Stimulated activated naive B cell treated with anti-CD40 and anti-IgM and Interleukin-4, amounts not matched to agents 10 μg/mL and 1 μg/mL and 100 μg/mL, for 72 hours (primary cell): Measurements from ENCODE around the gene UTS2.
A peak's percentile ranks its signal among the peaks of the same experiment; 100 is the strongest.

Experiments
- ATAC-seq, 2 donors: fragments of 150-1000 bp; cut with Tn5 transposase; replicated peaks; 2 replicates each; pipeline ENCODE4 v1.10.0; 2021; ENCODE audit warnings: moderate library complexity in 1 of 2
- DNase-seq: peaks from one replicate; pipeline ENCODE4 v3.0.0; 2021
- H3K27ac Mint-ChIP-seq: one replicate; pipeline ENCODE4 v1.8.0; 2022; ENCODE audit warnings: mild to moderate bottlenecking, mixed read lengths
- H3K27me3 Mint-ChIP-seq, 2 donors: one replicate each; pipeline ENCODE4 v1.8.0; 2022; ENCODE audit warnings: mixed read lengths in 2 of 2
- H3K36me3 Mint-ChIP-seq, 2 donors: one replicate each; pipeline ENCODE4 v1.8.0; 2022; ENCODE audit warnings: mixed read lengths in 2 of 2, mild to moderate bottlenecking in 1 of 2
- H3K4me1 Mint-ChIP-seq, 2 donors: one replicate each; pipeline ENCODE4 v1.8.0; 2022; ENCODE audit warnings: mixed read lengths in 2 of 2, mild to moderate bottlenecking in 1 of 2
- H3K4me3 Mint-ChIP-seq, 2 donors: one replicate each; pipeline ENCODE4 v1.8.0; 2022; ENCODE audit warnings: mild to moderate bottlenecking in 2 of 2, mixed read lengths in 2 of 2, moderate library complexity in 1 of 2
- H3K9me3 Mint-ChIP-seq, 2 donors: one replicate each; pipeline ENCODE4 v1.8.0; 2022; ENCODE audit warnings: mixed read lengths in 2 of 2, mild to moderate bottlenecking in 1 of 2

Gene UTS2

GRCh38 chr1:7853684-7854026 is 790 bp upstream of the UTS2 start:
- H3K27ac Mint-ChIP-seq, result no peak overlapping the region
- no peaks in the 10 kb centered on the region for H3K36me3 Mint-ChIP-seq
- peaks cover 3 to 8% of the 10 kb centered on the region in 2 donors for H3K4me1 Mint-ChIP-seq
- no peak overlapping the region for H3K4me3 Mint-ChIP-seq
- no peak for ATAC-seq
- H3K27me3 Mint-ChIP-seq, result peaks cover 19 to 28% of the 10 kb centered on the region in 2 donors
- H3K9me3 Mint-ChIP-seq, result no peaks in the 10 kb centered on the region
- DNase-seq, result no peak

- no peaks in the 10 kb centered on the region for H3K9me3 Mint-ChIP-seq
- no peaks in the 10 kb centered on the region for H3K4me1 Mint-ChIP-seq
- no peak for ATAC-seq
- H3K4me3 Mint-ChIP-seq, result no peak overlapping the region
- no peak overlapping the region for H3K27ac Mint-ChIP-seq
- no peaks in the 10 kb centered on the region for H3K36me3 Mint-ChIP-seq
- no peak for DNase-seq
- peaks cover 15 to 22% of the 10 kb centered on the region in 2 donors for H3K27me3 Mint-ChIP-seq
Observed at GRCh38 chr1:7850786-7851185, 2.1 kb downstream of the UTS2 start.

- no peaks in the 10 kb centered on the region for H3K36me3 Mint-ChIP-seq
- DNase-seq (no peak), ATAC-seq (no peak)
- peaks cover 15% of the 10 kb centered on the region in 2 donors for H3K27me3 Mint-ChIP-seq
- H3K9me3 Mint-ChIP-seq, result no peaks in the 10 kb centered on the region
- no peak overlapping the region for H3K27ac Mint-ChIP-seq
- no peak overlapping the region for H3K4me3 Mint-ChIP-seq
- H3K4me1 Mint-ChIP-seq, result no peaks in the 10 kb centered on the region
Observed at GRCh38 chr1:7847599-7847998, 5.3 kb downstream of the UTS2 start.

GRCh38 chr1:7846656-7847055 is 6.2 kb downstream of the UTS2 start:
- no peak for ATAC-seq
- Mint-ChIP-seq H3K9me3 (no peaks in the 10 kb centered on the region), H3K4me3 (no peak overlapping the region), H3K36me3 (no peaks in the 10 kb centered on the region), H3K4me1 (no peaks in the 10 kb centered on the region), H3K27ac (no peak overlapping the region), H3K27me3 (peaks cover 15% of the 10 kb centered on the region in 2 donors)
- no peak for DNase-seq

DNA sequence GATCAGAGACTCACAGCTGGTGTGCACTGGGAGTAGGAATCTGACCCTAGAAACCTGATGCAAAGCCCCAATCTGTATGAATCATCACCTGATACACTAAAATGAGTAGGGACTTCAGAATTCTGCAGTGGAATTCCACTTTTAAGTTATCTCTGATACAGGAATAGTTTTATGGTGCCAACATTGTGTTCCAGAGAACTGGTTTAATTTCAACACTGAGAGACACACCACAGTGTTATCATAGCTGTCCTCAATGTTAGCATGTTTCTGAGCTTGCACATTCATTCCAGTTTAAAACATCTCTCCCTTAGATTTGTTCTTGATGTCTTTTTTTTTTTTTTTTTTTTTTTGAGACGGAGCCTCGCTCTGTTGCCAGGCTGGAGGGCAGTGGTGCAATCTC is 7.1 kb downstream of the UTS2 start:
- H3K27me3 Mint-ChIP-seq, result peaks cover 6 to 7% of the 10 kb centered on the region in 2 donors
- H3K4me3 Mint-ChIP-seq, result no peak overlapping the region
- H3K9me3 Mint-ChIP-seq, result peaks cover 0 to under 1% of the 10 kb centered on the region in 2 donors
- no peak overlapping the region for H3K27ac Mint-ChIP-seq
- DNase-seq (no peak), ATAC-seq (no peak)
- H3K36me3 Mint-ChIP-seq, result peaks cover 3 to 4% of the 10 kb centered on the region in 2 donors
- H3K4me1 Mint-ChIP-seq, result no peaks in the 10 kb centered on the region

DNA sequence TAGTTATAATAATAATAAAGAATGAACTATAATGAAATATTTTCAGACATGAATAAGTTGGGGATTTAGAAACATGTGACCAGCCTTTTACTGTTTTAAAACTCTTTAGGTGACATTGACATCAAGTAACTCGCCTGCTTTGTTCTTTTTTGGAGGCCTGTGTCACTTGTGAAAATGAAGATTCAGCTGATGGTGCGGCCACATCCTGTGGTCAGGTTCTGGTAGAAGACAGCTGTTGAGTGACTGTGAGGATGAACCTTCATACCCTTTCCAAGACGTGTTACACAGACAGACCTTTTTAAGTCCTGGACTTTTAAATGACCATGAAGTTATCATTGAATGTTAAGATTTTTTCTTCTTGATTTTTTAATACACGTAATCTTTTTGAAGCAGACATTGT is 10.3 kb downstream of the UTS2 start:
- Mint-ChIP-seq H3K9me3 (peaks cover 9 to 13% of the 10 kb centered on the region in 2 donors), H3K4me1 (no peaks in the 10 kb centered on the region), H3K36me3 (peaks cover 21 to 27% of the 10 kb centered on the region in 2 donors), H3K27me3 (no peaks in the 10 kb centered on the region), H3K4me3 (no peak overlapping the region), H3K27ac (no peak overlapping the region)
- no peak for DNase-seq
- ATAC-seq, result no peak

- H3K27ac Mint-ChIP-seq, result no peak overlapping the region
- H3K4me1 Mint-ChIP-seq, result no peaks in the 10 kb centered on the region
- H3K27me3 Mint-ChIP-seq, result no peaks in the 10 kb centered on the region
- H3K9me3 Mint-ChIP-seq, result peaks cover 10 to 14% of the 10 kb centered on the region in 2 donors
- H3K4me3 Mint-ChIP-seq, result no peak overlapping the region
- ATAC-seq, result no peak
- peaks cover 31 to 37% of the 10 kb centered on the region in 2 donors for H3K36me3 Mint-ChIP-seq
- no peak for DNase-seq
Observed at GRCh38 chr1:7839526-7839925, 13.3 kb downstream of the UTS2 start.

GRCh38 chr1:7838714-7839113 is 14.2 kb downstream of the UTS2 start:
- no peak overlapping the region for H3K27ac Mint-ChIP-seq
- H3K4me1 Mint-ChIP-seq, result no peaks in the 10 kb centered on the region
- no peak for ATAC-seq
- no peak overlapping the region for H3K4me3 Mint-ChIP-seq
- peaks cover 10 to 14% of the 10 kb centered on the region in 2 donors for H3K9me3 Mint-ChIP-seq
- DNase-seq, result no peak
- H3K27me3 Mint-ChIP-seq, result no peaks in the 10 kb centered on the region
- peaks cover 31 to 37% of the 10 kb centered on the region in 2 donors for H3K36me3 Mint-ChIP-seq

DNA sequence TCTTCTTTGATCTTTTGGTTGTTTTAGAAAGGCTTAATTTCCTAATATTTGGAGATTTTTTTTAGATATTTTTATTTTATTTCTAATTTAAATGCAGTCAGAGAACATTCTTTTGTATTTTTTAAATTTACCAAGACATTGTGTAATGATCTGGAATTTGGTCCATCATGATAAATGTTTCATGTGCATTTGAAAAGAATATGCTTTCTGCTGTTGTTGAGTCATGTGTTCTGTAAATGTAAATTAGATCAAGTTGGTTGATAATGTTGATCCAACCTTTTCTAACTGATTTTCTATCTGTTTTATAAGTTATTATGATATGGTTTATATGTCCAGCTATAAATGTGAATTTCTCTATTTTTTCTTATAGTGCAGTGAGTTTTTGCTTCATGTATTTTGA is 19.8 kb downstream of the UTS2 start:
- peaks cover 2 to 4% of the 10 kb centered on the region in 2 donors for H3K9me3 Mint-ChIP-seq
- no peak overlapping the region for H3K27ac Mint-ChIP-seq
- H3K36me3 Mint-ChIP-seq, result peaks cover 20% of the 10 kb centered on the region in 2 donors
- H3K27me3 Mint-ChIP-seq, result no peaks in the 10 kb centered on the region
- peaks cover 15 to 33% of the 10 kb centered on the region in 2 donors for H3K4me1 Mint-ChIP-seq
- DNase-seq (no peak), ATAC-seq (no peak)
- no peak overlapping the region for H3K4me3 Mint-ChIP-seq

DNA sequence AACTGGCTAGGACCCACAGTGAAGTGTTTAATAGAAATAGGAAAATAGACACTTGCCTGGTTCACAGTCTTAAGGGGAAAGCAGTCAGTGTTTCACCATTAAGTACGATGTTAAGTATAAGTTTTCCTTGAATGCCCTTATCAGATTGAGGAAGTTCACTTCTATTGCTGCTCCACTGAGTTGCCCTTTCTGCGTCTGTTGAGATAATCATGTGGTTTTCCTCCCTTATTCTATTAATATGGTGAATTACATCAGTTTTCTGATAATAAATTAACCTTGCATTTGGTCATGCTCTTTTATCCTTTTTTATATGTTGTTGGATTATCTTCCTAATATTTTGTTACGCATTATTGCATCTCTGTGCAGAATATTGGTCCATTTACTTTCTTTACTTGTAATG is 21.4 kb downstream of the UTS2 start:
- H3K9me3 Mint-ChIP-seq, result no peaks in the 10 kb centered on the region
- H3K4me1 Mint-ChIP-seq, result peaks cover 15 to 33% of the 10 kb centered on the region in 2 donors
- DNase-seq (no peak), ATAC-seq (peak; percentile 77 to 78)
- peak overlapping the region; percentile 24 to 43 for H3K4me3 Mint-ChIP-seq
- no peaks in the 10 kb centered on the region for H3K27me3 Mint-ChIP-seq
- H3K27ac Mint-ChIP-seq, result peak overlapping the region; percentile 3
- H3K36me3 Mint-ChIP-seq, result peaks cover 16 to 22% of the 10 kb centered on the region in 2 donors

- Mint-ChIP-seq H3K27ac (no peak overlapping the region), H3K4me1 (peaks cover 15 to 33% of the 10 kb centered on the region in 2 donors), H3K9me3 (no peaks in the 10 kb centered on the region), H3K27me3 (no peaks in the 10 kb centered on the region), H3K4me3 (peak overlapping the region; percentile 42 to 87), H3K36me3 (peaks cover 9 to 14% of the 10 kb centered on the region in 2 donors)
- ATAC-seq, result peak in 1 of 2 donors; percentile 65
- DNase-seq, result no peak
Observed at GRCh38 chr1:7827126-7827955, 25.5 kb downstream of the UTS2 start.

DNA sequence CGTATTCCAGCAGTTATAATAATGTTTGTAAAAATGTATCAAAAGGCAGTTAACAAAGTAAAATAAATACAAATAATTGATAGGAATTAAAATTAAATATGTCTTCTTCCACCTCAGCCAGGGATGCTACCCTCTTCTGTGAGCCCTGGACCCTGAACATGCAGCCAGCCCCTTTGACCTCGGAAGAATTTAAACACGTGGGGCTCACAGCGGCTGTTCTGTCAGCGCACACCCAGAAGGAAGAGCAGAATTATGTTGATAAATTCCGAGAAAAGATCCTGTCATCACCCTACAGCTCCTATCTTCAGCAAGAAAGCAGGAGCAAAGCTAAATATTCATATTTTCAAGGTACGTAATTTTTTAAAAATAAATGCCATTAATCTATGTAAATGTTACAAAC is 26.5 kb downstream of the UTS2 start:
- no peaks in the 10 kb centered on the region for H3K27me3 Mint-ChIP-seq
- H3K4me3 Mint-ChIP-seq, result peak overlapping the region in 1 of 2 donors; percentile 87
- H3K27ac Mint-ChIP-seq, result no peak overlapping the region
- no peaks in the 10 kb centered on the region for H3K9me3 Mint-ChIP-seq
- H3K36me3 Mint-ChIP-seq, result peaks cover 9 to 14% of the 10 kb centered on the region in 2 donors
- no peak for ATAC-seq
- no peak for DNase-seq
- H3K4me1 Mint-ChIP-seq, result peaks cover 10 to 24% of the 10 kb centered on the region in 2 donors

DNA sequence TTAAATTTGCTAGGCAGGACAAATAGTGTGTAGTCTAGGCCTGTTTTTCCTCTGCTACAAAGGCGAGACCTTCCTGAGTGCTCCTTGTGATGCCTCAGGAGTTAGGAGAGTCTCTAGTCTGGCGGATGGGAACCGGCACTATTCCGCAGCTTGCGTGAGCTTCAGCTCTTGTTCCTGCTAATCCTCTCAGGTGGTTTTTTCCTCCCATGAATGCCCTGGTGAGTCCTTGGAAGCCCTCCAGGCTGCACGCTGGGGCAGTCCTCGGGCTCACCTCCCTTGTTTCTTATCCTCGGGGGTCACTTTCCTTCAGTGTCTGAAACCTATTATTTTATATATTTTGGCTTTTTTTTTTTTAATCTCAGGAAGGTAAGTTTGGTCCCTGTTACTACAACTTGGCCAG is 28.2 kb downstream of the UTS2 start:
- no peak for ATAC-seq
- H3K36me3 Mint-ChIP-seq, result peaks cover 5 to 7% of the 10 kb centered on the region in 2 donors

GRCh38 chr1:7821282-7821681 is 31.6 kb downstream of the UTS2 start:
- DNase-seq, result no peak
- no peak overlapping the region for H3K27ac Mint-ChIP-seq
- no peak overlapping the region for H3K4me3 Mint-ChIP-seq
- H3K27me3 Mint-ChIP-seq, result no peaks in the 10 kb centered on the region
- no peak for ATAC-seq
- H3K4me1 Mint-ChIP-seq, result no peaks in the 10 kb centered on the region
- H3K9me3 Mint-ChIP-seq, result no peaks in the 10 kb centered on the region
- H3K36me3 Mint-ChIP-seq, result no peaks in the 10 kb centered on the region

More for the DNA sequence above, 28.2 kb downstream of the UTS2 start:
- no peak overlapping the region for H3K27ac Mint-ChIP-seq
- H3K9me3 Mint-ChIP-seq, result no peaks in the 10 kb centered on the region
- peaks cover 1 to 7% of the 10 kb centered on the region in 2 donors for H3K4me1 Mint-ChIP-seq
- DNase-seq, result no peak
- no peak overlapping the region for H3K4me3 Mint-ChIP-seq
- H3K27me3 Mint-ChIP-seq, result no peaks in the 10 kb centered on the region

DNA sequence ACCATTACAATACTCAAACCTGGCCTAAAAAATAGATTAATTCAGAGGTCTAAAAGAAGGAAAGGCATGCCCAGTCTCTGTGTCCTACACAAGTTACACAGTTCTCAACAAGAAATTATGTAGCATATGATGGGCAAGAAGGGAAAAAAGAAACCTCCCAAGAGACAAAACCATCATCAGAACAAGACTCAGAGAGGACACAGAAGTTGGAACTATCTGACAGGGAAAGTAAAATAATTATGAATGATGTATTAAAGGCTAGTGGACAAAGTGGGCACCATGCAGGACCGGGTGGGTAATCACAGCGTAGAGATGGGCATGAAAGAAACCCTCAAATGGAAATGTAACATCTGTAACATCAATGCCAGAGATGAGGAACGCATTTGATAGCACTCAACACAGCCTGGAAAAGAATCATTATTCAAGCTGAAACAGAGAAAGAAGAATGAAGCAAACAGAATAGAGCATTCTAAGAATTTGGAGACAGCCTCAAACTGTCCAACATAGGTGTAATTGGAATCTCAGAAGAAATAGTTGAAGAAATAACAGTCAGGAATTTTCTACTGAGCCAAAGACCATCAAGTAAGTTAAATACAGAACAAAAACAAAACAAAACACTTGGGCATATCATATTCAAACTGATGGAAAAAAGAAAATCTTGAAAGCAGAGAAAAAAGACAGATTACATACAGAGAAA is 39.0 kb downstream of the UTS2 start:
- Mint-ChIP-seq H3K27ac (no peak overlapping the region), H3K27me3 (peaks cover 0 to 6% of the 10 kb centered on the region in 2 donors), H3K4me3 (no peak overlapping the region), H3K36me3 (peaks cover 15 to 18% of the 10 kb centered on the region in 2 donors), H3K4me1 (no peaks in the 10 kb centered on the region), H3K9me3 (peaks cover 14 to 19% of the 10 kb centered on the region in 2 donors)
- ATAC-seq (no peak), DNase-seq (no peak)
